Measurements from ENCODE around the gene MARK3.

MARK3 gene

GRCh38 chr14:103501041-103501870, 116.0 kb downstream of the MARK3 start:
- peak; percentile 2 for DNase-seq (ENCODE audit: low spot score)
- TF ChIP-seq CTCF (IDR thresholded peaks at IDR 0.05; ENCODE audit: extremely low read depth, missing control alignments) = no peak

GRCh38 chr14:103501921-103502669, 116.9 kb downstream of the MARK3 start:
- DNase-seq (ENCODE audit: low spot score) = no peak
- TF ChIP-seq CTCF (IDR thresholded peaks at IDR 0.05; ENCODE audit: extremely low read depth, missing control alignments) = no peak

GRCh38 chr14:103502877-103503276, 117.7 kb downstream of the MARK3 start:
- no peak for TF ChIP-seq CTCF (IDR thresholded peaks at IDR 0.05; ENCODE audit: extremely low read depth, missing control alignments)
- DNase-seq (ENCODE audit: low spot score) = no peak

GRCh38 chr14:103503296-103503695, 118.1 kb downstream of the MARK3 start:
- peak; percentile 3 for DNase-seq (ENCODE audit: low spot score)
- no peak for TF ChIP-seq CTCF (IDR thresholded peaks at IDR 0.05; ENCODE audit: extremely low read depth, missing control alignments)

- no peak for DNase-seq (ENCODE audit: low spot score)
- no peak for TF ChIP-seq CTCF (IDR thresholded peaks at IDR 0.05; ENCODE audit: extremely low read depth, missing control alignments)
Measured at GRCh38 chr14:103504991-103505565, 119.9 kb downstream of the MARK3 start.

GRCh38 chr14:103507751-103508150, 122.5 kb downstream of the MARK3 start:
- peak; percentile 6 for DNase-seq (ENCODE audit: low spot score)
- no peak for TF ChIP-seq CTCF (IDR thresholded peaks at IDR 0.05; ENCODE audit: extremely low read depth, missing control alignments)

All from GM20000 (cell line).